ENCODE data around the gene LEMD3. TPM values are rescaled to one million over a fixed set of nuclear protein-coding genes. Genes with fewer than 3 reads are reported as not detected.

Gene LEMD3
- polyA plus RNA-seq, 1 donor from 2014 or later = 41.0 TPM

DNA sequence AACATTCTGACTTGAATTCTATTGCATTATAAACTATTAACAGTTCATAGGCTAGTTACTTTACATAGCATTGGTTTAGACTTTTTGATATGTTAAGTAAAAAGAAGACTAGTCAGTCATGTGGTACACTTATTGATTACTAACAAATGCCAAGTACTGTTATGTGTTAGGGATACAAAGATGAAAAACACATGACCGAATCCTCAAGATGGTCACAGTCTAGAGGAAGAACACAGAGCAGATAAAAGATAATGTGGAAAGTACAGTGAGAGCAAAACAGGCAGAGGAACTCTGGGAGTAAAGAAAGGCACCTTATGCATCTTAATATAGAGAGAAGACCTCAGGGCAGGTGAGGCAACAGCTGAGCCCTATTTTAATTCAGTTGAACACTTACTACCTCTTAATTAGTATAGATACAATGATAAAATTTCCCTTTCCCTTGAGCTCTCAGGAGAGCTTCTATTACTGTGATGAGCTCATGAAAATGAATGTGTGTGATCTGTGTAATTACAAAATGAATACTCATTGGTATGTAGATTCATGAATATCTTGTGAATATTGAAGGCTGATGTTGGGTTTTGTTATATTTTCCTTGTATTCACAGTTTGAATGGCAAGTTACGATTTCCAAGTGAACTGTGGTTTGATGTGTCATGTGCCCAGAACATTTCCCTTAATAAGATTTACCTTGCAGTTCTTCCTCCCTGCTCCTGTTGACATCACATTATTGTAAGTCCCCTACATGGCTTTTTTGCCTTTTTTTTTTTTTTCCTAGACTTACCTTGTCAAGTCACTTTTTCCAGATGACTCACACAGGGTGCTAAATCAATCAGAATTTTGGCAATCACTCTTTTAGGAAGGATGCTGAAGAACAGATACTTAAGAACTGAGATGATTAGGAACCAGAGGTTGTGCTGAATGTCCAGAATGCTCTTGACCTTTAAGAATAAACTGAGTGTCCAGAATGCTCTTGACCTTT, 79.6 kb downstream of the LEMD3 start:
- no peaks in the 10 kb centered on the region for H3K36me3 ChIP-seq (ENCODE audit: insufficient read depth, low read length)
- no peaks in the 10 kb centered on the region for H3K27me3 ChIP-seq (ENCODE audit: insufficient read depth, low read depth, low read length)
- no peak overlapping the region for H3K27ac ChIP-seq (ENCODE audit: low read length)
- no peak overlapping the region for H3K4me3 ChIP-seq (ENCODE audit: low read length)
- no peaks in the 10 kb centered on the region for H3K9me3 ChIP-seq (ENCODE audit: low read length)
- H3K79me2 ChIP-seq (replicated peaks; ENCODE audit: insufficient read depth, low read length) = no peaks in the 10 kb centered on the region
- H3K9ac ChIP-seq (ENCODE audit: low read length) = no peak overlapping the region
- H3K9me2 ChIP-seq (ENCODE audit: insufficient read depth, low read length) = no peaks in the 10 kb centered on the region
- H3K4me2 ChIP-seq (ENCODE audit: low read length) = no peak overlapping the region
- H3F3A ChIP-seq (ENCODE audit: insufficient read depth, low read length, poor library complexity, severe bottlenecking) = no peaks in the 10 kb centered on the region
- no peak overlapping the region for H2AFZ ChIP-seq (ENCODE audit: low read depth, low read length)
- no peaks in the 10 kb centered on the region for H4K20me1 ChIP-seq (ENCODE audit: insufficient read depth)
- TF ChIP-seq MXI1 (conservative IDR thresholded peaks at IDR 0.05; ENCODE audit: poor library complexity, severe bottlenecking) (no peak), EP300 (conservative IDR thresholded peaks at IDR 0.05; ENCODE audit: poor library complexity, severe bottlenecking) (no peak), RAD21 (conservative IDR thresholded peaks at IDR 0.05) (no peak)
- TF ChIP-seq, protein P1, sequence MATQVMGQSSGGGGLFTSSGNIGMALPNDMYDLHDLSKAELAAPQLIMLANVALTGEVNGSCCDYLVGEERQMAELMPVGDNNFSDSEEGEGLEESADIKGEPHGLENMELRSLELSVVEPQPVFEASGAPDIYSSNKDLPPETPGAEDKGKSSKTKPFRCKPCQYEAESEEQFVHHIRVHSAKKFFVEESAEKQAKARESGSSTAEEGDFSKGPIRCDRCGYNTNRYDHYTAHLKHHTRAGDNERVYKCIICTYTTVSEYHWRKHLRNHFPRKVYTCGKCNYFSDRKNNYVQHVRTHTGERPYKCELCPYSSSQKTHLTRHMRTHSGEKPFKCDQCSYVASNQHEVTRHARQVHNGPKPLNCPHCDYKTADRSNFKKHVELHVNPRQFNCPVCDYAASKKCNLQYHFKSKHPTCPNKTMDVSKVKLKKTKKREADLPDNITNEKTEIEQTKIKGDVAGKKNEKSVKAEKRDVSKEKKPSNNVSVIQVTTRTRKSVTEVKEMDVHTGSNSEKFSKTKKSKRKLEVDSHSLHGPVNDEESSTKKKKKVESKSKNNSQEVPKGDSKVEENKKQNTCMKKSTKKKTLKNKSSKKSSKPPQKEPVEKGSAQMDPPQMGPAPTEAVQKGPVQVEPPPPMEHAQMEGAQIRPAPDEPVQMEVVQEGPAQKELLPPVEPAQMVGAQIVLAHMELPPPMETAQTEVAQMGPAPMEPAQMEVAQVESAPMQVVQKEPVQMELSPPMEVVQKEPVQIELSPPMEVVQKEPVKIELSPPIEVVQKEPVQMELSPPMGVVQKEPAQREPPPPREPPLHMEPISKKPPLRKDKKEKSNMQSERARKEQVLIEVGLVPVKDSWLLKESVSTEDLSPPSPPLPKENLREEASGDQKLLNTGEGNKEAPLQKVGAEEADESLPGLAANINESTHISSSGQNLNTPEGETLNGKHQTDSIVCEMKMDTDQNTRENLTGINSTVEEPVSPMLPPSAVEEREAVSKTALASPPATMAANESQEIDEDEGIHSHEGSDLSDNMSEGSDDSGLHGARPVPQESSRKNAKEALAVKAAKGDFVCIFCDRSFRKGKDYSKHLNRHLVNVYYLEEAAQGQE (IDR thresholded peaks at IDR 0.05; ENCODE audit: borderline replicate concordance) = no peak
- TF ChIP-seq, protein P2, sequence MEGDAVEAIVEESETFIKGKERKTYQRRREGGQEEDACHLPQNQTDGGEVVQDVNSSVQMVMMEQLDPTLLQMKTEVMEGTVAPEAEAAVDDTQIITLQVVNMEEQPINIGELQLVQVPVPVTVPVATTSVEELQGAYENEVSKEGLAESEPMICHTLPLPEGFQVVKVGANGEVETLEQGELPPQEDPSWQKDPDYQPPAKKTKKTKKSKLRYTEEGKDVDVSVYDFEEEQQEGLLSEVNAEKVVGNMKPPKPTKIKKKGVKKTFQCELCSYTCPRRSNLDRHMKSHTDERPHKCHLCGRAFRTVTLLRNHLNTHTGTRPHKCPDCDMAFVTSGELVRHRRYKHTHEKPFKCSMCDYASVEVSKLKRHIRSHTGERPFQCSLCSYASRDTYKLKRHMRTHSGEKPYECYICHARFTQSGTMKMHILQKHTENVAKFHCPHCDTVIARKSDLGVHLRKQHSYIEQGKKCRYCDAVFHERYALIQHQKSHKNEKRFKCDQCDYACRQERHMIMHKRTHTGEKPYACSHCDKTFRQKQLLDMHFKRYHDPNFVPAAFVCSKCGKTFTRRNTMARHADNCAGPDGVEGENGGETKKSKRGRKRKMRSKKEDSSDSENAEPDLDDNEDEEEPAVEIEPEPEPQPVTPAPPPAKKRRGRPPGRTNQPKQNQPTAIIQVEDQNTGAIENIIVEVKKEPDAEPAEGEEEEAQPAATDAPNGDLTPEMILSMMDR (IDR thresholded peaks at IDR 0.05; ENCODE audit: poor library complexity, severe bottlenecking) = no peak

DNA sequence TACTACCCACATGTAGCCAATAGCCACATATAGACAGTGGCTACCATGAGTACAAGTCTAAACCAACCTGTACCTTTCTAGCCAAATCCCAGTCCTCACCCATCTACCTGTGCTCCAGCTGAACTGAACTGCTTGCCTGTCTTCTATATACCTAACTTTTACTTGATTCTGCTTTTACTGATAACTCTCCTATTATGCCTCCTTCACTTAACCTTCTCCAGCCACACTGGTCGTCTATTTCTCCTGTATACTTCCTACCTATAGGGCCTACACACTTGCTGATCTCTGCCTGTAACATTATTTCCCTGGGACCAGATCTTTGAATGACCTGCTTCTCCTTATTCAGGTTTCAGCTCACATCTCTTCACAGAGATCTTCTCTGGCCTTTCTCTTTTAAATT, 83.1 kb downstream of the LEMD3 start:
- H3K4me2 ChIP-seq (ENCODE audit: low read length) = no peak overlapping the region
- H4K20me1 ChIP-seq (ENCODE audit: insufficient read depth) = no peaks in the 10 kb centered on the region
- no peak overlapping the region for H3K27ac ChIP-seq (ENCODE audit: low read length)
- no peak overlapping the region for H2AFZ ChIP-seq (ENCODE audit: low read depth, low read length)
- TF ChIP-seq EP300 (conservative IDR thresholded peaks at IDR 0.05; ENCODE audit: poor library complexity, severe bottlenecking) = no peak
- no peak for TF ChIP-seq EZH2 (IDR thresholded peaks at IDR 0.05; ENCODE audit: borderline replicate concordance, insufficient read depth, low read length, poor library complexity, severe bottlenecking)
- TF ChIP-seq, protein P1 (IDR thresholded peaks at IDR 0.05; ENCODE audit: borderline replicate concordance) = no peak
- no peak for TF ChIP-seq SMC3 (conservative IDR thresholded peaks at IDR 0.05; ENCODE audit: poor library complexity)
- no peak for TF ChIP-seq TAF1 (IDR thresholded peaks at IDR 0.05; ENCODE audit: low read depth)
- TF ChIP-seq POLR2AphosphoS5 (IDR thresholded peaks at IDR 0.05) = no peak
- TF ChIP-seq, protein P2 (IDR thresholded peaks at IDR 0.05; ENCODE audit: poor library complexity, severe bottlenecking) = no peak
- no peak for TF ChIP-seq RAD21 (conservative IDR thresholded peaks at IDR 0.05)
- no peak for TF ChIP-seq MXI1 (conservative IDR thresholded peaks at IDR 0.05; ENCODE audit: poor library complexity, severe bottlenecking)
- H3K9me3 ChIP-seq (ENCODE audit: low read length) = no peaks in the 10 kb centered on the region
- H3K9me2 ChIP-seq (ENCODE audit: insufficient read depth, low read length) = no peaks in the 10 kb centered on the region
- no peak overlapping the region for H3K9ac ChIP-seq (ENCODE audit: low read length)
- no peaks in the 10 kb centered on the region for H3F3A ChIP-seq (ENCODE audit: insufficient read depth, low read length, poor library complexity, severe bottlenecking)
- no peaks in the 10 kb centered on the region for H3K27me3 ChIP-seq (ENCODE audit: insufficient read depth, low read depth, low read length)
- no peak overlapping the region for H3K4me3 ChIP-seq (ENCODE audit: low read length)
- no peaks in the 10 kb centered on the region for H3K79me2 ChIP-seq (replicated peaks; ENCODE audit: insufficient read depth, low read length)
- no peaks in the 10 kb centered on the region for H3K36me3 ChIP-seq (ENCODE audit: insufficient read depth, low read length)
